ENCODE data around the gene EPAS1.
A peak's percentile ranks its signal among the peaks of the same experiment; 100 is the strongest.

EPAS1 gene

DNA sequence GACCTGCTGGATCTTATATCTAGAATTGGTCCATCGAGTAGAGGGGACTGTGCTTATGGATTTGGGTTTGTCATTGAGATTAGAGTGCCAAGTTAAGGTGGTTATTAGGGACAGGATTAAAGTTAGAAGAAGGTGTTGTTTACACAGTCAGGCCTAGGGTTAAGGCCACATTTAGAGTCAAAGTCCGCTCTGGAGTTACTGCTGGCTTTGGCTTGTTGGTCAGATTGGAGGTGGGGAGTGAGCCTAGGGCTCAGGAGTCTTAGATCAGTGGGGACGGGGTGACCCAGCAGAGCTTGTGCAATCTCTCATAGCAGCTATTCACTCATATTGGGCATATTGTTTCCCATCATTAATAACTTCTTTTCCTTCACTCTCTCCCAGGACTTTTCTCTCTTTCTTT lies 13.5 kb upstream of the EPAS1 start:
- Mint-ChIP-seq H3K4me1 (no peaks in the 10 kb centered on the region), H3K36me3 (ENCODE audit: low read depth) (no peaks in the 10 kb centered on the region), H3K27ac (no peak overlapping the region), H3K9me3 (no peaks in the 10 kb centered on the region), H3K4me3 (no peak overlapping the region), H3K27me3 (ENCODE audit: low read depth) (peaks cover 15% of the 10 kb centered on the region)
- TF ChIP-seq, protein P1, sequence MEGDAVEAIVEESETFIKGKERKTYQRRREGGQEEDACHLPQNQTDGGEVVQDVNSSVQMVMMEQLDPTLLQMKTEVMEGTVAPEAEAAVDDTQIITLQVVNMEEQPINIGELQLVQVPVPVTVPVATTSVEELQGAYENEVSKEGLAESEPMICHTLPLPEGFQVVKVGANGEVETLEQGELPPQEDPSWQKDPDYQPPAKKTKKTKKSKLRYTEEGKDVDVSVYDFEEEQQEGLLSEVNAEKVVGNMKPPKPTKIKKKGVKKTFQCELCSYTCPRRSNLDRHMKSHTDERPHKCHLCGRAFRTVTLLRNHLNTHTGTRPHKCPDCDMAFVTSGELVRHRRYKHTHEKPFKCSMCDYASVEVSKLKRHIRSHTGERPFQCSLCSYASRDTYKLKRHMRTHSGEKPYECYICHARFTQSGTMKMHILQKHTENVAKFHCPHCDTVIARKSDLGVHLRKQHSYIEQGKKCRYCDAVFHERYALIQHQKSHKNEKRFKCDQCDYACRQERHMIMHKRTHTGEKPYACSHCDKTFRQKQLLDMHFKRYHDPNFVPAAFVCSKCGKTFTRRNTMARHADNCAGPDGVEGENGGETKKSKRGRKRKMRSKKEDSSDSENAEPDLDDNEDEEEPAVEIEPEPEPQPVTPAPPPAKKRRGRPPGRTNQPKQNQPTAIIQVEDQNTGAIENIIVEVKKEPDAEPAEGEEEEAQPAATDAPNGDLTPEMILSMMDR (IDR thresholded peaks at IDR 0.05; ENCODE audit: unreplicated experiment in 3 of 3) = no peak

- no peak overlapping the region for H3K4me3 Mint-ChIP-seq
- TF ChIP-seq, protein P1 (IDR thresholded peaks at IDR 0.05; ENCODE audit: unreplicated experiment in 3 of 3) = no peak
- no peak overlapping the region for H3K27ac Mint-ChIP-seq
- no peaks in the 10 kb centered on the region for H3K36me3 Mint-ChIP-seq (ENCODE audit: low read depth)
- H3K27me3 Mint-ChIP-seq (ENCODE audit: low read depth) = peaks cover 20% of the 10 kb centered on the region
- no peaks in the 10 kb centered on the region for H3K9me3 Mint-ChIP-seq
- H3K4me1 Mint-ChIP-seq = no peaks in the 10 kb centered on the region
Observed at GRCh38 chr2:46284260-46284659, 12.9 kb upstream of the EPAS1 start.

- TF ChIP-seq, protein P1 (IDR thresholded peaks at IDR 0.05; ENCODE audit: unreplicated experiment in 3 of 3) = no peak
- Mint-ChIP-seq H3K27ac (no peak overlapping the region), H3K9me3 (no peaks in the 10 kb centered on the region), H3K4me1 (no peaks in the 10 kb centered on the region), H3K36me3 (ENCODE audit: low read depth) (no peaks in the 10 kb centered on the region), H3K4me3 (no peak overlapping the region), H3K27me3 (ENCODE audit: low read depth) (peaks cover 21% of the 10 kb centered on the region)
Observed at GRCh38 chr2:46284796-46285195, 12.4 kb upstream of the EPAS1 start.

- no peaks in the 10 kb centered on the region for H3K36me3 Mint-ChIP-seq (ENCODE audit: low read depth)
- no peaks in the 10 kb centered on the region for H3K9me3 Mint-ChIP-seq
- H3K4me3 Mint-ChIP-seq = no peak overlapping the region
- peaks cover 29% of the 10 kb centered on the region for H3K27me3 Mint-ChIP-seq (ENCODE audit: low read depth)
- H3K4me1 Mint-ChIP-seq = no peaks in the 10 kb centered on the region
- H3K27ac Mint-ChIP-seq = no peak overlapping the region
- TF ChIP-seq, protein P1 (IDR thresholded peaks at IDR 0.05; ENCODE audit: unreplicated experiment in 3 of 3) = no peak
Observed at GRCh38 chr2:46286715-46287114, 10.5 kb upstream of the EPAS1 start.

GRCh38 chr2:46290078-46290477 lies 7.1 kb upstream of the EPAS1 start:
- Mint-ChIP-seq H3K4me1 (no peaks in the 10 kb centered on the region), H3K9me3 (no peaks in the 10 kb centered on the region), H3K27me3 (ENCODE audit: low read depth) (peaks cover 48% of the 10 kb centered on the region), H3K36me3 (ENCODE audit: low read depth) (no peaks in the 10 kb centered on the region), H3K4me3 (no peak overlapping the region), H3K27ac (no peak overlapping the region)
- TF ChIP-seq, protein P1 (IDR thresholded peaks at IDR 0.05; ENCODE audit: unreplicated experiment in 3 of 3) = no peak

- H3K36me3 Mint-ChIP-seq (ENCODE audit: low read depth) = no peaks in the 10 kb centered on the region
- H3K9me3 Mint-ChIP-seq = peaks cover 2% of the 10 kb centered on the region
- TF ChIP-seq, protein P1 (IDR thresholded peaks at IDR 0.05; ENCODE audit: unreplicated experiment in 3 of 3) = no peak
- H3K4me1 Mint-ChIP-seq = peaks cover 12% of the 10 kb centered on the region
- H3K4me3 Mint-ChIP-seq = peak overlapping the region in 1 of 3 experiments; percentile 26
- H3K27me3 Mint-ChIP-seq (ENCODE audit: low read depth) = peaks cover 69% of the 10 kb centered on the region
- H3K27ac Mint-ChIP-seq = no peak overlapping the region
Observed at GRCh38 chr2:46293466-46293865, 3.7 kb upstream of the EPAS1 start.
